GM12892 (cell line): ENCODE measurements around the gene RAB4A.

ENCODE experiments used
- POLR2AphosphoS5 ChIP-seq: IDR thresholded peaks from 2 replicates; pipeline ENCODE4 v1.6.1; 2011; ENCODE audit warnings: low read depth, low read length, control low read depth
- TAF1 ChIP-seq: IDR thresholded peaks from 2 replicates; pipeline ENCODE4 v1.6.1; 2011; ENCODE audit warnings: low read depth, mild to moderate bottlenecking, control low read depth, low read length, borderline replicate concordance

GRCh38 chr1:229230893-229231753 lies 39.8 kb upstream of the RAB4A start:
- TF ChIP-seq POLR2AphosphoS5 (no peak), TAF1 (no peak)
